Measurements from ENCODE around the gene RPL41. TPM values are rescaled to one million over a fixed set of nuclear protein-coding genes. Genes with fewer than 3 reads are reported as not detected.

RPL41 gene
- total RNA-seq, 2 experiments from 2014 or later = 3,940 to 4,815 TPM

DNA sequence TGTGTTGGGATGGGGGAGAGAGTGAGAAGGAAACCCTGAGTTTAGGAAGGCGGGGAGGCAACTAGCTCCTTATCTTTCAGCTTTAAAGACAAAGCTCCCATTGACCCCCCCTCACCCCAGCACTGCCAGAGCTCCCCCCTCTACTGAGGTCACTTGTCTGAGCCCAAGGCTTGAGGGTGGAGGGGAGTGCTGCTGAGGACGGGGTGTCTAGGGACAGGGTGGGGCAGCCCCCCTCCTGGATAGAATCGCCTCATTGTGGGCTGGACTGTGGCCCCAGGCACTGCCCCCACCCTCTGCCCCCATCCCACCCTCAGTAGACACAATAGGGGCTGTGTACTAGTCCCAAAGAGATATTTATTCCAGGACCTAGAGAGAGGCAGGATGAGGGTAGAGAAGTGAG, 33.5 kb upstream of the RPL41 start:
- Mint-ChIP-seq H3K36me3 (ENCODE audit: low read depth) (no peaks in the 10 kb centered on the region), H3K4me1 (peaks cover 22% of the 10 kb centered on the region), H3K9me3 (no peaks in the 10 kb centered on the region), H3K4me3 (no peak overlapping the region), H3K27ac (no peak overlapping the region), H3K27me3 (peaks cover 35% of the 10 kb centered on the region)
- no peak for DNase-seq
- ChIA-PET POLR2A (no interaction called here), CTCF (interaction anchor here (0.6 to 1.7 kb wide), 5 partner anchors 18 to 140 kb away, joined by 3 to 6 read pairs (median 3); no protein-coding TSS in a partner anchor)

- Mint-ChIP-seq H3K9me3 (no peaks in the 10 kb centered on the region), H3K36me3 (ENCODE audit: low read depth) (no peaks in the 10 kb centered on the region), H3K4me3 (no peak overlapping the region), H3K27ac (no peak overlapping the region), H3K27me3 (peaks cover 30% of the 10 kb centered on the region), H3K4me1 (peaks cover 13% of the 10 kb centered on the region)
- ChIA-PET CTCF (interaction anchor here (0.6 to 1.9 kb wide), 14 partner anchors 11 to 346 kb away, joined by 3 to 10 read pairs (median 3); partner anchors contain the start of gene ZC3H10), POLR2A (interaction anchor here (0.5 kb wide), 1 partner anchor 256 kb away, joined by 6 read pairs; the partner anchor contains the start of gene DNAJC14)
- DNase-seq = peak; percentile 48
These were observed 31.4 kb upstream of the RPL41 start for GRCh38 chr12:56084958-56085543.

DNA sequence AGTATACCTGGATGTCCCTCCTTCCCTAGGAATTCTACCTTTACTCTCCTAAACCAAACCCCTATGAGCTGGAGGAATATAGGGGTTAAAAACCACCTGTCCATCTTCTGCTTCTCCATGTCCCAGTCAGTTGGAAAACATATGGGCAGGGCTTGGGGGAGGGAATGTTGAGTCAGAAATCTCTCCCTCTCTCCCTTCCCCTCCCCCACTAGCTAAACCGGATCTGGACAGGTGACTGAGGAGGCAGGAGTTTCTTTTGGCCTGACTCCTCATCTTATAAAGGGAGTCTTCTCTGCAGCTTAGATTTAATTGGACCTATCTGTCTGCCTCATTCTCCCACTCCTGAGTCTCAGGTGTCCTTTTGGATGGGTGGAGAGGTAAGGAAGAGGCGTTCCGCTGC, 30.3 kb upstream of the RPL41 start:
- POLR2A ChIA-PET = no interaction called here
- Mint-ChIP-seq H3K4me1 (peaks cover 6% of the 10 kb centered on the region), H3K4me3 (no peak overlapping the region), H3K9me3 (no peaks in the 10 kb centered on the region), H3K27me3 (peaks cover 23% of the 10 kb centered on the region), H3K36me3 (ENCODE audit: low read depth) (no peaks in the 10 kb centered on the region), H3K27ac (no peak overlapping the region)
- CTCF ChIA-PET = interaction anchor here (1.0 to 1.9 kb wide), 5 partner anchors 11 to 347 kb away, joined by 3 to 10 read pairs (median 3); no protein-coding TSS in a partner anchor
- DNase-seq = no peak

DNA sequence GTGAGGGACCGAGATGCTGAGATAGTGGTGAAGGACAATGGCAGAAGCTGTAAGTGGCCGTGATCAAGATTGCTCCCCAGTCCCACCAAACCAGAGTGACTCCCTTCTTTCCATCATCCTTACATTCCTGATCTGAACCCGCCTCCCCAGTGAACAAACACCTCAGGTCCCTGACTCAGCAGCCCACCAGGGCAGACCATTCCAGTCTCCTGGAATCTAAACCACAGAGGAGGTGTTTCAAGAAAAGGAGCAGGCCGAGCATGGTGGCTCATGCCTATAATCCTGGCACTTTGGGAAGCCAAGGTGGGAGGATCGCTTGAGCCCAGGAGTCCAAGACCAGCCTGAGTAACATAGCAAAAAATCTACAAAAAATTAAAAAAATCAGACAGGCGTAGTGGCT, 29.8 kb upstream of the RPL41 start:
- peaks cover 6% of the 10 kb centered on the region for H3K4me1 Mint-ChIP-seq
- CTCF ChIA-PET = interaction anchor here (0.5 to 1.9 kb wide), 3 partner anchors 10 to 179 kb away, joined by 3 to 10 read pairs (median 7); no protein-coding TSS in a partner anchor
- no peak overlapping the region for H3K4me3 Mint-ChIP-seq
- POLR2A ChIA-PET = no interaction called here
- H3K27me3 Mint-ChIP-seq = peaks cover 21% of the 10 kb centered on the region
- H3K36me3 Mint-ChIP-seq (ENCODE audit: low read depth) = no peaks in the 10 kb centered on the region
- H3K27ac Mint-ChIP-seq = no peak overlapping the region
- H3K9me3 Mint-ChIP-seq = no peaks in the 10 kb centered on the region
- no peak for DNase-seq

- Mint-ChIP-seq H3K36me3 (ENCODE audit: low read depth) (no peaks in the 10 kb centered on the region), H3K9me3 (no peaks in the 10 kb centered on the region), H3K27ac (no peak overlapping the region), H3K4me1 (peaks cover 6% of the 10 kb centered on the region), H3K4me3 (no peak overlapping the region), H3K27me3 (peaks cover 18% of the 10 kb centered on the region)
- no peak for DNase-seq
- CTCF ChIA-PET = no interaction called here
- POLR2A ChIA-PET = no interaction called here
These were observed 29.2 kb upstream of the RPL41 start for GRCh38 chr12:56087220-56087619.

GRCh38 chr12:56097738-56098137, 18.7 kb upstream of the RPL41 start:
- no peak for DNase-seq
- Mint-ChIP-seq H3K36me3 (ENCODE audit: low read depth) (peaks cover 5% of the 10 kb centered on the region), H3K27me3 (peaks cover 15% of the 10 kb centered on the region), H3K4me3 (no peak overlapping the region), H3K4me1 (peaks cover 24% of the 10 kb centered on the region), H3K9me3 (no peaks in the 10 kb centered on the region), H3K27ac (peak overlapping the region; percentile 3)
- POLR2A ChIA-PET = no interaction called here
- CTCF ChIA-PET = interaction anchor here (2.3 kb wide), 1 partner anchor 12 kb away, joined by 10 read pairs; no protein-coding TSS in a partner anchor

GRCh38 chr12:56098592-56098991, 17.8 kb upstream of the RPL41 start:
- peaks cover 5% of the 10 kb centered on the region for H3K36me3 Mint-ChIP-seq (ENCODE audit: low read depth)
- H3K4me1 Mint-ChIP-seq = peaks cover 33% of the 10 kb centered on the region
- H3K9me3 Mint-ChIP-seq = no peaks in the 10 kb centered on the region
- H3K27me3 Mint-ChIP-seq = peaks cover 12% of the 10 kb centered on the region
- no peak overlapping the region for H3K4me3 Mint-ChIP-seq
- DNase-seq = no peak
- ChIA-PET CTCF (interaction anchor here (0.6 kb wide), 3 partner anchors 19 to 220 kb away, joined by 3 read pairs; no protein-coding TSS in a partner anchor), POLR2A (no interaction called here)
- no peak overlapping the region for H3K27ac Mint-ChIP-seq

DNA sequence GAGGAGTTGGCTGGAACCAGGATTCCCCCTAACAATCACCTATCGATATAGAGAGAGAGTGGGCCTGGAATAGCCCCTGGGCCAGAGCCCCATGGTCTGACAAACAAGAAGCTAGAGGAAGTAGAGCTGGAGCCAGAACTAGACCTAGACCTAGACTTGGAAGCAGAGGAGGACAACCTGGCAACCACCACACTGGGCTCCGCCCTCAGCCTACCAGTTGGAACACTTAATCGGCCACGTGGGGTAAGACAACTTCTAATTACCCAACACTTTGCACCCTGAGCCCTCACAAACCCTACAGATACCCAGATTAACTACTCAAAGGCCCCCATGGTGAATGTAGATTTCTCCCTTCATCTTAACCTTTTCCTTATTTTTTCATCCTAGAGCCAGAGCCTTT, 16.6 kb upstream of the RPL41 start:
- H3K27ac Mint-ChIP-seq = no peak overlapping the region
- no peaks in the 10 kb centered on the region for H3K9me3 Mint-ChIP-seq
- H3K36me3 Mint-ChIP-seq (ENCODE audit: low read depth) = peaks cover 12% of the 10 kb centered on the region
- POLR2A ChIA-PET = no interaction called here
- peaks cover 12% of the 10 kb centered on the region for H3K27me3 Mint-ChIP-seq
- H3K4me3 Mint-ChIP-seq = no peak overlapping the region
- no peak for DNase-seq
- CTCF ChIA-PET = no interaction called here
- peaks cover 36% of the 10 kb centered on the region for H3K4me1 Mint-ChIP-seq

GRCh38 chr12:56101045-56101444, 15.4 kb upstream of the RPL41 start:
- H3K4me3 Mint-ChIP-seq = no peak overlapping the region
- H3K9me3 Mint-ChIP-seq = no peaks in the 10 kb centered on the region
- DNase-seq = no peak
- H3K4me1 Mint-ChIP-seq = peaks cover 44% of the 10 kb centered on the region
- peaks cover 8% of the 10 kb centered on the region for H3K27me3 Mint-ChIP-seq
- H3K36me3 Mint-ChIP-seq (ENCODE audit: low read depth) = peaks cover 20% of the 10 kb centered on the region
- ChIA-PET POLR2A (no interaction called here), CTCF (interaction anchor here (0.8 to 5.5 kb wide), 2 partner anchors 16 kb away, joined by 3 to 41 read pairs; partner anchors contain the start of genes RPL41 and ZC3H10)
- H3K27ac Mint-ChIP-seq = peak overlapping the region; percentile 81

- H3K36me3 Mint-ChIP-seq (ENCODE audit: low read depth) = peaks cover 33% of the 10 kb centered on the region
- ChIA-PET CTCF (interaction anchor here (1.0 to 5.5 kb wide), 6 partner anchors 8 to 106 kb away, joined by 3 to 41 read pairs (median 6); partner anchors contain the start of genes ERBB3, RPL41, SMARCC2 and SUOX), POLR2A (interaction anchor here (2.0 kb wide), 1 partner anchor 13 kb away, joined by 10 read pairs; no protein-coding TSS in a partner anchor)
- DNase-seq = no peak
- H3K27ac Mint-ChIP-seq = peak overlapping the region; percentile 98
- no peaks in the 10 kb centered on the region for H3K9me3 Mint-ChIP-seq
- H3K4me3 Mint-ChIP-seq = peak overlapping the region; percentile 99
- peaks cover 2% of the 10 kb centered on the region for H3K27me3 Mint-ChIP-seq
- peaks cover 58% of the 10 kb centered on the region for H3K4me1 Mint-ChIP-seq
These were observed 13.8 kb upstream of the RPL41 start for GRCh38 chr12:56102683-56103065.

GRCh38 chr12:56103066-56103711, 13.2 kb upstream of the RPL41 start:
- H3K4me3 Mint-ChIP-seq = peak overlapping the region; percentile 99
- no peaks in the 10 kb centered on the region for H3K9me3 Mint-ChIP-seq
- peaks cover 2% of the 10 kb centered on the region for H3K27me3 Mint-ChIP-seq
- CTCF ChIA-PET = interaction anchor here (0.6 to 5.5 kb wide), 8 partner anchors 9 to 537 kb away, joined by 3 to 41 read pairs (median 6); partner anchors contain the start of genes ERBB3, RPL41, SMARCC2 and SUOX
- H3K4me1 Mint-ChIP-seq = peaks cover 60% of the 10 kb centered on the region
- POLR2A ChIA-PET = interaction anchor here (2.0 kb wide), 1 partner anchor 12 kb away, joined by 10 read pairs; no protein-coding TSS in a partner anchor
- peak overlapping the region; percentile 98 for H3K27ac Mint-ChIP-seq
- DNase-seq = peak; percentile 48
- H3K36me3 Mint-ChIP-seq (ENCODE audit: low read depth) = peaks cover 38% of the 10 kb centered on the region

DNA sequence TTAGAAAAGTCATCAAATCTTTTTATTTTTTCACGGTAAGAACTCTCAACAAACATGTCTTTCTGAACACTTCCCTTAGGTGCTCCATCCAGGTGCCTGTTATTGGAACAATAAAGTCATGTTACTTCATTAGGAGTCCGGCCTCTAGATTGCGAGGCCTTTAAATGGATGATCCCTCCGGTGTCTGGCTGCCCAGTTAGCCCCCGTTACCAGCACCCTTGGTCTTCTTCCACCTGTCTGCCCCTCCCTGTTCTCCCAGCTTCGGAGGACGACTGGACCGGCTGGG, 12.7 kb upstream of the RPL41 start:
- no peak for DNase-seq
- no peaks in the 10 kb centered on the region for H3K27me3 Mint-ChIP-seq
- peaks cover 62% of the 10 kb centered on the region for H3K4me1 Mint-ChIP-seq
- POLR2A ChIA-PET = interaction anchor here (0.9 to 2.0 kb wide), 4 partner anchors 9 to 86 kb away, joined by 3 to 10 read pairs (median 5); partner anchors contain the start of genes SMARCC2 and ZC3H10
- H3K27ac Mint-ChIP-seq = peak overlapping the region; percentile 98
- H3K4me3 Mint-ChIP-seq = peak overlapping the region; percentile 99
- CTCF ChIA-PET = interaction anchor here (0.6 to 5.5 kb wide), 11 partner anchors 13 to 536 kb away, joined by 3 to 41 read pairs (median 4); partner anchors contain the start of genes ERBB3, RPL41, SMARCC2 and SUOX
- H3K36me3 Mint-ChIP-seq (ENCODE audit: low read depth) = peaks cover 44% of the 10 kb centered on the region
- H3K9me3 Mint-ChIP-seq = no peaks in the 10 kb centered on the region

Measured in activated CD4-positive, alpha-beta T cell treated with anti-CD3 and anti-CD28 coated beads, Interleukin-2, amount 10 ng/mL, durations not matched to agents 7 days and 5 days (primary cell).